ENCODE results near the gene NEB.

Gene NEB

GRCh38 chr2:151476287-151476686 lies 258.0 kb downstream of the NEB start:
- no peak for DNase-seq (ENCODE audit: low spot score)

GRCh38 chr2:151475071-151475470 lies 259.2 kb downstream of the NEB start:
- no peak for DNase-seq (ENCODE audit: low spot score)

- DNase-seq (ENCODE audit: low spot score), result no peak
These were observed 261.3 kb downstream of the NEB start for GRCh38 chr2:151472966-151473365.

GRCh38 chr2:151470556-151470955 lies 263.7 kb downstream of the NEB start:
- DNase-seq (ENCODE audit: low spot score), result no peak

- DNase-seq (ENCODE audit: low spot score), result no peak
These were observed 268.5 kb downstream of the NEB start for GRCh38 chr2:151465771-151466170.

- no peak for DNase-seq (ENCODE audit: low spot score)
These were observed 274.9 kb downstream of the NEB start for GRCh38 chr2:151459358-151459757.

- no peak for DNase-seq (ENCODE audit: low spot score)
These were observed 295.1 kb downstream of the NEB start for GRCh38 chr2:151439127-151439526.

GRCh38 chr2:151438506-151438905 lies 295.8 kb downstream of the NEB start:
- DNase-seq (ENCODE audit: low spot score), result no peak

- DNase-seq (ENCODE audit: low spot score), result no peak
These were observed 296.6 kb downstream of the NEB start for GRCh38 chr2:151437630-151438029.

Measured in HuH-7.5 (cell line).